ENCODE measurements around the gene HELZ2.
A peak's percentile ranks its signal among the peaks of the same experiment; 100 is the strongest.

The HELZ2 gene

DNA sequence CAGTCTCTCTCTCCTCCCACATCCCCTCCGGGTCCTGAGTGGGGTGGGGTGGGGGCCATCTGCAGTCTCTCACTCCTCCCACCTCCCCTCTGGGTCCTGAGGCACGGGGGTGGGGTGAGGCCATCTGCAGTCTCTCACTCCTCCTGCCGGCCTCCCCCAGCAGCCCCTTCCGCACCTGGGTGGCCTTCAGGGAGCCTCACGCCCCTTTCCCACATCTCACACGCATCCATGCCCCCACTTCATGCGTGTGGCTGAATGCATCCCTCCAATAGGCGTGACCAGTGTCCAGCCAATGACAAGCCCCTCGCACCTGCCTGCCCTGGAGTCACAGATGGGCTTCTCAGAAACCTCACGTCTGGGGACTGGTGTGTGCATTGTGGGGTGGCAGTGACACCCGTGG, 25.5 kb downstream of the HELZ2 start:
- DNase-seq = no peak

DNA sequence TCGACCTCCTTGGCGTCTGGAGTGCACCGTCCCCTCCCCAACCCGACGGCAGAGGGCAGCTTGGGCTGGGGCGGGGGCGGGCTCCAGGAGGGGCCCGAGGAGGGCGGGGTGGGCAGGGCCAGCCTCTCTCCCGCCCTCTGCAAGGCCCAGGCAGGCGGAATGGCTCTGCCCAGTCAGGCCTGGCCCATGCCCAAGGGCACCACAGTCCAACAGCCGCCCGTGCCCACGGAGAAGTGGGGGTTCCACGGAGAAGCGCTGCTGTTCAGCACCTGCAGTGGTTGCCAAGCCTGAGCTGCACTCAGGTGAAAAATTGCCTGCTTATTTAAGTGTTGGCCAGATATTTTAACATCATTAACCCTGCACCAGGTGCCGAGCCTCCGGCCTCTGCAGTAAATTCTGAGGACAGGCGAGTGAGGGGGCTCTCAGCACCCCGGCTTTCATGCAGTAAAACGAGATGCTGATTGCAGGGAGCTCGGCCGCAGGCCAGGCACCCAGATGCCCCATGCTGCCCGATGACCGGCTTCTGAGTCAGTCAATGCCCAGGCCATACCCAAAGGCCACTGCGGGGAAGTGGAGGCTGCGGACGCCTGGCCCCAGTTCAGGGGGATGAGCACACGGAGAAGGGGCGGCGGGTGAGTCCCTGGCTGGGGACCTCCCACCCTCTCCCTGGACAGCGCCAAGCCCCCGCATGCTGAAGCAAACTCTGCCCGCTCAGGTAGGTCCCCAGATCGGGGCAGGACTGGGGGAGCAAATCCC, 26.1 kb downstream of the HELZ2 start, which contains the start of gene SRMS:
SRMS (minus strand) TSS at position 25 of the 756 bp plus-strand sequence. CDS start 286 bp downstream, outside the sequence.
- DNase-seq = no peak

DNA sequence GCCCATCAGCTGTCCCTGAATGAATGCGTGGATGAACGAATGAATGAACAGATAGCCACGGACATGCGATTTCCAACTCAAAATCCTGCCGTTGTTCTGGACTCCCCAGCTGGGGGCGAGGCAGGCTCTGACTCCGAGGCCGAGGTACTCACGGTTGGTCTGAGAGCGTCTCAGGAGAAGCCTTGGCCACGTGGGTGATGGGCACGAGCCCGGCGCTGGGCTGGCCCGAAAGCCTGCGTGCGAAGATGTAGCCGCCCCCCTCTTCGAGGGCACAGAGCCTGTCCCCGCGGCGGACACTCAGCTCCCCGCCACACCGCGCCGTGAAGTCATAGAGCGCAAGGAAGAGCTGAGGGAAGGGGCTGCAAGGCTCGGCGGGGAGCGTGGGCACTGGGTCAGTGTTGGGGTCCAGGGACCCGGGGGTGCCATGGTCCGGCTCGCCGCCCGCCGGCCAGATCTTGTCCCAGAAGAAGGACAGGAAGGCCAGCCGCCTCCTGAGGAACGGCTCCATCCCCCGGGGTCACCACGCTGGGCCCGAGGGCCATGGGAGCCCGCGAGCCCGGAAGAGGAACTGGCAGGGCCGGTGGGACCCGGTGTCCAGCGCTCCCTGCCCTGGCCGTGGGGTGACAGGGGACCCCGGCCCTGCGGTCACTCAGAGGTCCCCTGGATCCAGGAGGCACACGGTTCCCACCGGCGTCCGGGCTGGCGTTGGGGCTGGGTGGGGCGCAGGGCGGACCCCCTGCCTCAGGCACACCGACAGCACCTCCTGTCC, 26.9 kb downstream of the HELZ2 start:
- no peak for DNase-seq

DNA sequence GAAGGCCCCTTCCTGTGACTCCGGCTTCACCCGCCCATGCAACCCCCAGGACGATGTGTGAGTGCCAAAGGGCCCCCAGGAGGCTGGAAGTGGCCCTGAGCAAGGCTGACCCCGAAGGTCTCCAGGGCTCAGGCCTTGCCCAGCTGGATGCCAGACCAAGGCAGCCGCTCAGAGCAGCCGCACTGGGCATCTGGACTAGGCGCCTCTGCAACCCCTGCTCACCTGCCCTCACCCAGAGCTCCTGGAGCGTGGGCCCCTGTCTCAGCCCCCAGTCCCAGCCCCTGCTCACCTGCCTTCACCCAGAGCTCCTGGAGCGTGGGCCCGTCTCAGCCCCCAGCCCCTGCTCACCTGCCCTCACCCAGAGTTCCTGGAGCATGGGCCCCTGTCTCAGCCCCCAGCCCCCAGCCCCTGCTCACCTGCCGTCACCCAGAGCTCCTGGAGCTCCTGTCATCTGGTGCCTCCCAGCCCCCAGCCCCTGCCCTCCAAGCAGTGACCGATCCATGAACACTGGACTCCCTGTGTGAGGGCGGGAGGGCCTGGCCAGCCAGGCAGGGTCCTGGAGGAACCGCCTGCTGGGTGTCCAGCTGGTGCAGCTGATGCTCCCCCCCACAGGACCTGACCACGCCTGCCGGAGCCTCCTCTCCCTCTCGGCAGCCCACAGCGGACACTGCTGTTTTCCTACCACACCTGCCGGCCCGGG, 27.6 kb downstream of the HELZ2 start:
- DNase-seq = no peak

DNA sequence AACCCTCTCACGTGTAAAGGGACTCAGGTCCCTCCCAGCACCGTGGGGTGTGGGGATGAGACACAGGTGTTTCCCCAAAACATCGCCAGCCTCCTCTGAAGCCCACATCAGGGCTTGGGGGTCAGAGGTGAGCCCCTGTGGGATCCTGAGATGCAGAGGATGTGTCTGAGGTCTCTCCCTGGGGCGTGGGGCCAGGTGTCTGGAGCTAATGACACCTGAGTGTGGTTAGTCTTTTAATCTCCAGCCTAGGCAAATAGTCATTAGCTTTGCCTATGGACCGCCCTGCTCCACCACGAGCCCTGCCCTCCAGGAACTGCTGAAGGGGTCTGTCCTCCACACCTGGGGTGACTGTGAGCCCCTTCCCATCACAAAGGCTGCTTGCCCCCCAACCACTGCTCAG, 28.2 kb downstream of the HELZ2 start:
- DNase-seq = no peak

DNA sequence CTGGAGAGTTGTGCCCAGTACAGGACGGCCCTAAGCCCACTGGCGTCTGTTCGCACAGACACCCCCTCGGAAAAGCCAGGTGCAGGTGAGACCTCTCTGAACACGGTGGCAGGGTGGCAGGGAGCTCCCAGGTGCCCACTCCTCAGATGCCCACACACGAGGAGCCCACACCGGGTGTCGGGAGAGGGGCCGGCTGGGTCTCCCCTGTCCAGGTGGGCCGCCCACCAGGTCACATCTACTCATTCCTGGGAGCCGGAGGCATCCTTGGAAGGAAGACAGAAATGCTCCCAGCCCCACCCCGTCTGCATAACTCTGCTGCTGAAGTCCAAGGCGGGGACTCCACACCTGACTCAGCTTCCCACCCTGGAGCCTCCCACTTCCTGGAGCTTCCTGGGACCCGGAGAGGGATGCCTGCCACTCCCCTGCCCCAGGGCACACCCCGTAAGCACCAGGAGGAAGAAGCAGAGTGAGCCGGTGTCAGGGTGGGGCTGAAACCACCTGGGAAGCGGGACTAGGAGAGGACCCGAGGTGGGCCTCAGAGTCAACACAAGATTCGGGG, 29.0 kb downstream of the HELZ2 start:
- DNase-seq = no peak

DNA sequence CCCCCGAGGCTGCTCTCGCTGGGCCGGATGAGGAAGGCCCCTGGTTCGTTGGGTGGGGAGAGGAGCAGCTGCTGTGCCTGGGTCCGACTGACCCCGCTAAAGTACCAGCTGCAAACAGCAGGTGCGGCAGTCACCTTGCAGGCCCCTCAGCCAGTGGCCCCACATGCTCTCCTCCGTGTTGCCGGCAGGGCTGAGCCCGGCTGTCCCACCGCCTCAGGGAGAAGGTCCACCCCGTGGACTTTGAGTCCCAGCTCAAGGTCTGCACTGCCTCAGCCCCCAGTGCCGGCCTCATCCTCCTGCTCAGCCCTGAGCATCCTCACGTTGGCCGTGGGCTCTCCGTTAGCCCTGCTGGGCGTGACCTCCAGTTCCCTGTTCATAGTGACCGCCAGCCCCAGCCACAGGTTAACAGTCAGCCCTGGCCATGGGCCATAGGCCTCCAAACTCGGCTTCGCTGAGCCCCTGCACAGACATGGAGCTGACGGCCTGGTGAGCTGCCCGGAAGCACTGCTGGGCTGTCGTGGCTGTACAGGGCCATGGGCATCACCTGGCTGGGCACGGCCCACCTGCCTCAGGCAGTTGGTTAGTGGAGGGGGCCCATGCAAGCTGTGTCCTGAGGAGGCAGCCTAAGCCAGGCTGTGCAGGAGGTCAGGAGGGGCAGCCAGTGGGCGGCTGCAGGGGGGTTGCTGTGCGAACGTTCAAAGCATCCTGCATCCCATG, 29.6 kb downstream of the HELZ2 start:
- DNase-seq = no peak

DNA sequence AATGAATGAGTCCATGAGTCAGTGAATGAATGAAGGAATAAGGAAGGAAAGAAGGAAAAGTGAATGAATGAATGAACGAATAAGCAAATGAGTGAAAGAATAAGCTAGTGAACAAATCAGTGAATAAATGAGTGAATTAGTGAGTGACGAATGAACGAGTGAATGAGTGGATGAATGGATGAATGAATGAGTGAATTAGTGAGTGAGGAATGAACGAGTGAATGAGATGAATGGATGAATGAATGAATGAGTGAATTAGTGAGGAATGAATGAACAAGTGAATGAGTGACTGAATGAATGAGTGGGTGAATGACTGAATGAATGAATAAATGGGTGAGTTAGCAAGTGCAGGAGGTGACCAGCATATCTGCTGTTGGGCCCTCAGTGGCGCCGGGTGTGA, 30.3 kb downstream of the HELZ2 start:
- DNase-seq = no peak

DNA sequence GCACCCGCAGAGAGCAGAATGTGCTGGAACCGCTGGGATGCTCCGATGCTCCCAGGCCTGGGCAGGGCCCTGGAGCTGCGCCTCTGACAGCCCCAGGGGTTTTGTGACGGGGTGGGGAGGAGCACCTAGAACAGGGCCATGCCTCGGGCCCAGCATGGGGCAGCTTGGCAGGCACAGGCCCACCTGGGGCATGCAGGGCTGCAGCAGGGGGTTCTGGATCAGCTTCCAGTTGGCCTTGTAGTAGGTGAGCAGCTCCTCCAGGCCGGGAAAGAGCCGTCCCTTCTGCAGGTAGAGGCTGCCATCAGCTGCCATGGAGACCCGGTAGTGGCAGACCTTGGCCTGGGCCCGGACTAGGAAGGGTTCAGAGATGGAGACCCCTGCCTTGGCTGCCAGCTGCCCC, 30.9 kb downstream of the HELZ2 start:
- DNase-seq = no peak

DNA sequence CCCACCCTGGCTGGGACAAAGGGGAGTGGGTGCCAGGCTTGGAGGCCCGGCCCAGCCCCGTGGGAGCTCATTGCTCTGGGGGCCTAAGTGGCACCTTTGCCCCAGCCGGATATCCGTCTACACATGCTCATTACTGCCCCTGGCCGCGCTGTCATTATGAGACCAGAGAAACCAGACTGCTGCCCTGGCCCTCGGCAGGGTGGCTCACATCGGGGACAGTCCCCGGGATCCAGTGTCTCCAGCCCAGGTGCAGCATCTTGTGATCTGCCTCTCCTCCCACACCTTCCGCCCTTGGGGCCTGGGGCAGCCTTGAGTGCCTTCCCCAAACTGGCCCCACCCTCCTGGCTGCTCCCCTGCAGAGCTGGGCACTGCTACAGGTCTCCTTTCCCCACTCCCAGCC, 31.3 kb downstream of the HELZ2 start:
- DNase-seq = no peak

DNA sequence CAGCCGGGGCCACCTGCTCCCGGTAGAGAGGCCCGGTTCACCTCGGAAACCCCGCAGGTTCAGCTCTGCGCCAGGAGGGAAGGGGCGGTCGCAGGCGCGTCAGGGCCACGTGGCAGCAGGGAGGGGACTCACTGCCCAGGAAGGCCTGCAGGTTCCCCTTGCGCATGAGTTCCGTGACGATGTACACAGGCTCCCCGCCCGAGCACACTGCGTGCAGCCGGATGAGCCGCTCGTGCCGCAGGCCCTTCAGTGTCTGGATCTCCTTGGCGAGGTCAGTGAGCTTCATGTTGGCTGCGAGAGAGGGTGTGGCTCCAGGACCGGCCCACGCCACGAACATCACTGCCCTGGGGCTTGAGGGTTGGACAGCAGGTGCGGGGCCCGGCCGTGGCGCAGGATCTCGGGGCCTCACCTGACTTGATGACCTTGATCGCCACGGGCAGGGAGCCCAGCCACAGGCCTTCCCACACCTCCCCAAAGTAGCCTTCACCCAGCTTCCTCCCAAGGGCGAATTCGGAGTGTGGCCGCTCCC, 31.9 kb downstream of the HELZ2 start:
- no peak for DNase-seq

DNA sequence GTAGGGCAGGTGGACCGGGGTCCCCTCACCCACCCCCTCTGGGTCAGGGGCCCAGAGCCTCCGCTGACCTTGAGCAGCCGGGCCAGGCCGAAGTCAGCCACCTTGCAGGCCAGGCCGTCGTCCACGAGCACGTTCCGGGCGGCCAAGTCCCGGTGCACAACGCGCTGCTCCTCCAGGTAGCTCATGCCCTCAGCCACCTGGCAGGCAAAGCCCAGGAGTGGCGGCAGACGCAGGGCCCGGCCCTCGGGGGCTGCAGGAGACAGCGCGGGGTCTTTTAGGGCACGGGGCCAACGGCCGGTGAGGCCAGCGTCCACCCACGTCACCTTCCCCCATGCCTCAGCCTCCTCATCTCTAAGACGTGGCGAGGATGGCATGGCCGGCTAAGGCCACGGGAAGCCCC, 32.7 kb downstream of the HELZ2 start:
- no peak for DNase-seq

DNA sequence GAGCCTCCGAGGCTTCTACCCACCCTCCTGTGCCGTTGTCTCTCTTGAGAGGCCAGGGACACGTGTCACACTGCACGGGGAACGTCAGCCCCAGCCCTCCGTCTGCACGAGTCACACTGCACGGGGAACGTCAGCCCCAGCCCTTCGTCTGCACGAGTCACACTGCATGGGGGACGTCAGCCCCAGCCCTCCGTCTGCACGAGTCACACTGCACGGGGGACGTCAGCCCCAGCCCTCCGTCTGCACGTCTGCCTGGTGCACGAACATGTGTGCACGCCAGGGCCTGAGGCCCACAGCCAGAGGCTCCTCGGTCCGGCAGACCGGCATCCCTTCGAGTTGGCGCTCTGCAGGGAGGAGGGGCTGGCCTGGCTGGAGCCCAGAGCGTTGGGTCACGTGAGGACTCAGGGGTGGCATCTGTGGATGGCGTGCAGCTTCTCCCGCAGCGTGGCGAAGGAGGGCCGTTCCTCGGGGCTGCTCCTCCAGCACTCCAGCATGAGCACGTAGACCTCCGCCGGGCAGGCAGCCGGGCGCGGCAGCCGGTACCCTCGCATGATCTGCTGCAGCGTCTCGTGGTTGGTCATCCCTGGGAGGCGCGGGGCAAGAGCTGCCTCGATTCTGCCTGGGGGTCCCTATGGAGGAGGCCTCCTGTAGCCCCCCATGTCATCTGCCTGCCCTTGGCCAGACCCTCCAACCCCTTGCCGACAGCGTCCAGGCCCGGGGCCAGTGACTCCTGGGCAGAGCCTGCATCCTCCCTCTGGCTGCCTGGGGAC, 33.4 kb downstream of the HELZ2 start:
- peak; percentile 11 for DNase-seq

DNA sequence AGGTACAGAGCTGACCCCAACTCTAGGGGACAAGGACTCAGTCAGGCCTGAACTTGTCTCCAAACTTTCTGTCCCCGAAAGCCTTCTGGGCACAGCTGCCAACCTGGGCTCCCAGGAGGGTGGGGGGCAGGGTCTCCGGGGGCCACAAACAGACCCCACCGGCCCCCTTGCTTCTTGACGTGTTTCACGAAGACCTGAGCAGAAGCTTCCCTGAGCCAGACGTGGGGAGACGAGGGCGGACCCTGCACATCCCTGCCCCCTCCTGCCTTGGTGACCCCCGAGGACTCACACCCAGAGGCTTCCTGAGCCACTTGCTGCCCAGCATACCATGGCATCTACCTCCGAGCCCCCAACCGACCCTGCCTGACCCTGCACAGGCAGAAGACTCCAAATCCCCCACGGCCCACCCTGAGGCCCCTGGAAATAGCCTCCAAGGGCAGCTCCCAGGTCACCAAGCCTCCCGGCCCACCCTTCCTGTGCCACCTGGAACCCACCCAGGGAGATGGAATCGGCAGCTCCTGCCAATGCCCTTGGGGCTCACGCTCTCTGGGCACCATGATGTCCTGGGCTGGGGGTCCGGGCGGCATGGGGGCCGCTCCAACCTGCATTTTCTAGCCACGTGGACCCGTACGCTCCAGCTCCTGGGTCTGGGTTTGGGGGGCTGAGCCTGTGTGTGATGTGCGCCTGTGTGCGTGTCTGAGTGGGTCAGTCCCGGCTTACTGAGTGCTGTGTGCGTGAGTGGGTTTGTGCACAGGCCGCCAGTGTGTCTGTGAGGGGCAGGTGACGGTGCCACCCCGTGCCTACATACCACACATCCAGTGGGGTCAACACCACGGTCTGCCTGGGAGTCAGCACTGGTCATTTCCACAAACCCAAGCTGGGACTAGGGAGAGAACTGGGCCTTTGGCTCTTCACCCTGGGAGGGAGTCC, 34.3 kb downstream of the HELZ2 start:
- no peak for DNase-seq

DNA sequence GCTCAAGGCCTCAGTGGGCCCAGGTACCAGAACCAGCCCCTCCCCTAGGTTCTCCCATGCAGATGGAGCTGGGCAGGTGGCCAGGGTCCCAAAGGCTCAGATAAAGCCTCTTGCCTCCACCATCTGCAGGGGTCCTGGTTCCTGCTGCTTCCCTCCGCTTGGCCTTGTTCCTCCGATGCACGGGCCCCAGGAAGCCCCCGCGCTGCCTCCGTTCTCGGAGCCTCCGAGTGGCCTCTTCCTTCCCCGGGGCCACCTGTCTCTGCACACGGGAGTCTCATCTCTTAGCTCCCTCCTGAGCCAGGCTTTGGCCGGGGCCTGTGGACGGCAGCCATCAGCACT, 35.0 kb downstream of the HELZ2 start:
- no peak for DNase-seq

DNA sequence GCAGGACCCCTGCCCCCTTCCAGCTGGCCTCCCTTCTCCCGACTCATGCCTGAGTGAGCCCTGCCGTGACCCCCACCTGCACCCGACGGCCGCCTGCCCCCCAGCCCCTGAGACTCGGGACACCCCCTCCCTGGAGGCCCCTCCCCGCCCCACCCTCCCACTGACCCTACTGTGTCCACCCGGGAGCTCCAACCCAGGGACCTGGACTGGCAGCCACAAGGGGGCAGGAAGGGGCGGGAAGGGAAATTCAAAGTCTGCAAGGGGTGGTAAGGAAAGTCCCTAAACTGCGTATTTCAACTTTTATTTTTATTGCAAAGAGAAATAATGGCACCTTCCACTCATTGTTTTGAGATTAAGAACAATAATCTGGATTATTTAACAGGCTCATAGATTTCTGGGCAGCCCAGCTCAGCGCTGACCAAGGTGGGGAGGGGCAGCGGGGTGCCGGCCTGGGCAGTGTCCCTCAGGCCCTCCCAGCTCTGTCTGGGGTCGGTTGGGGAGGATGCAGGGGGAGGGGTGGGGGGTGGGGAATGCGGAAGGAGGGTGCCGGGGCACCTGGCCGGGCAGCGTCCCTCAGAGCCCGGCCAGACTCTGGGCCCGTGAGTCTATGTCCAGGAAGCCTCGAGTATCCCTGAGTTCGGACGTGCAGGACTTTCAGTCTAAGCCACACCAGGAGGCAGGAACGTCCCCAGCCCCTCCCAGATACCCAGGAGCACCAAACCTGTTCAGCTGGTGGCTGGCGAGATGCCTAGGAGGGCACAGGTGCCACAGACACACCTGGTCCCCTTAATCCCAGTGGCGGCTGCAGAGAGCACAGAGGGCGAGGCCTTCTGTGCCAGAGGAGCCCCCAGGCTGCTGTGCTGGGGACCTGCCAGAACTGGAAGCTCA, 35.6 kb downstream of the HELZ2 start:
- DNase-seq = no peak

DNA sequence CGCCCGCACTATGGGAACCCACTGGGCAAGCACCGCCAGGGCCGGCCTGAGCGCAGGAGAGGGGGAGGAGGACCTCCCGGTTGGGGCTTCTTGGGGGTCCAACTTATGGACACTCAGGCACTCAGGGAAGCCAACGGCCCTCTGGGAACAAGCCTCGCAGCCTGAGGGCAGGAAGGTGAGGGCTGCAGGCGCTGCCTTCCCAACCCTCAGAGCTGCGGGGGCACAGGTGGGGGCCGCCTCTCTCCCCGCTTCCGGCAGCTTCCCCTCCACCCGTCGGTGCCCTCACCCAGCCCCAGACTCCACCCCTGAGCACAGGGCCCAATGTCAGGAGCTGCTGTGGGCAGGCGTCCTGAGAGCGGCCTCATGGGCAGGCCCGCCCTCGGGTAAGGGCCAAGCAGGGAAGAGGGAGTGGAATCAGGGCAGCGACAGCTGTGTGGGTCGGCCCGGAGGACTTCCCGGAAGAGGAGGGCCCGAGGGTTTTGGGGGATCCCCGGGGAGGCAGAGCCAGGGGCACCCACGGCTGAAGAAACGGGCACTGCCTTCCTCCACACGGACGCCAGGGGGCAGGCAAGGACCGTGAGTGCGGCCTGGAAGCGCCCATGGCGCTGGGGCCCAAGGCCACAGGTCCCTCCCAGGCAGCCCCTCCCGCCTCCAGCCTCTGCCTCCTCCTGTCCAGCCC, 36.4 kb downstream of the HELZ2 start:
- peak; percentile 76 for DNase-seq

DNA sequence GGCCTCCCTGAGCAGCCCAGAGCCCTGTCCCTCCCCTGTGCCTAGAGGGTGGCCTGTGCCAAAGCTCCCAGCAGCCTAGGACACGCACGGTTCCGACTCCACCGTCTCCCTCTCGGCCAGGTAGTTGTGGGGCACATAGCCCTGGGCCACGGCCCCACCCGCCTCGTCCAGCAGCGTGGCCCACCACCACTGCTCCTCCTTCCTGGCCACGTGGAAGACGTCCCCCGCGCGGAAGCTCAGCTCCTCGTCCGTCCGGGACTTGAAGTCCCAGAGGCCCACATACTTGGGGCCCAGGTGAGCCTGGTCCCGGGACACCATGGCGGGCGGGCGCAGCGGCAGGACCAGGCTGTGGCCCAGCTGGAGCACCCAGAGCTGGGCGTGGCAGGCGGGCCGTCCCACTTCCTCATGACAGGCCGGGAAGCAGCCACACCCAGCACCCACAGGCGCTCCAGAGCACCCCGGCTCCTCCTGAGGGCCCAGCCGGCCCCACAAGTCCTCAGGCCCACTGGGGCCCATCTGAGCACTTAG, 37.0 kb downstream of the HELZ2 start, which contains the start of gene PTK6:
PTK6 (minus strand) TSS at position 380 of the 528 bp plus-strand sequence; CDS start at position 318, 62 bp downstream.
- DNase-seq = no peak
